Subcutaneous abdominal adipose tissue (tissue), 5 donors: ENCODE data around the gene CYTH3.

Source experiments
- H3K27ac ChIP-seq: one replicate; pipeline ENCODE4 v1.7.0; 2013; ENCODE audit warnings: low read depth, mild to moderate bottlenecking, inconsistent platforms, low read length, moderate library complexity
- H3K27me3 ChIP-seq, 5 donors: one replicate each; pipeline ENCODE4 v1.7.0; 2013; ENCODE audit warnings: low read length in 5 of 5, inconsistent platforms in 1 of 5; ENCODE audit not compliant: control insufficient read depth in 5 of 5, insufficient read depth in 4 of 5
- H3K36me3 ChIP-seq, 5 donors: one replicate each; pipeline ENCODE4 v1.7.0; 2013; ENCODE audit warnings: low read length in 5 of 5; ENCODE audit not compliant: control insufficient read depth in 5 of 5, insufficient read depth in 5 of 5
- H3K4me1 ChIP-seq, 5 donors: one replicate each; pipeline ENCODE4 v1.7.0; 2013; ENCODE audit warnings: low read length in 5 of 5, mild to moderate bottlenecking in 3 of 5, moderate library complexity in 1 of 5; ENCODE audit not compliant: control insufficient read depth in 5 of 5, insufficient read depth in 5 of 5
- H3K4me3 ChIP-seq, 5 donors: one replicate each; pipeline ENCODE4 v1.7.0; 2013; ENCODE audit warnings: low read length in 5 of 5, low read depth in 1 of 5
- H3K9ac ChIP-seq, 5 donors: one replicate each; pipeline ENCODE4 v1.7.0; 2013; ENCODE audit warnings: low read length in 5 of 5, mild to moderate bottlenecking in 4 of 5, moderate library complexity in 3 of 5
- H3K9me3 ChIP-seq, 5 donors: one replicate each; pipeline ENCODE4 v1.7.0; 2013; ENCODE audit warnings: low read length in 5 of 5; ENCODE audit not compliant: control insufficient read depth in 5 of 5
- donor health status: healthy.
- donor health status: healthy.
- donor health status: healthy.
- donor health status: healthy.
- donor health status: healthy.

Gene CYTH3

DNA sequence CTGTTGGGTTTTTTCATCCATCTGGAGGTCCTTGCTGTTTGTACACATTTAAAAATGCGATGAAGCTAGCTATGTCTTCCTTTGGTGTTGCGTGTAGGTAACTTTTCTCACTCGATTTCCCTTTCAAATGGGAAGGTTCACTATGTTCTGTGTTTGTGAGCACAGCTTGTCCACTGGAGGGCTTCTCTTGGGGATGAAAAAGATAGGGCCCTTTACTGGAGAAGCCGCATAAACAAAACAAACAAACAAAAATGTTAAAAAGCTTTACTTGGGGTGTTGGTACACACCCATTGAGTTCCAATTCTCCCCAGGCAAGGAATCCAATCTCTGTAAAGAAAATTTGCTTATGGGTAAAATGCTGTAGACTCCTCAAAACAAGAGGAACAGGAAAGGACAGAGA lies 23.4 kb downstream of the CYTH3 start:
- Histone ChIP-seq H3K4me1 (peaks cover 0 to 26% (median 18%) of the 10 kb centered on the region in 5 donors), H3K9ac (no peak overlapping the region), H3K27ac (no peak overlapping the region), H3K27me3 (no peaks in the 10 kb centered on the region), H3K36me3 (no peaks in the 10 kb centered on the region), H3K9me3 (no peaks in the 10 kb centered on the region), H3K4me3 (no peak overlapping the region)

DNA sequence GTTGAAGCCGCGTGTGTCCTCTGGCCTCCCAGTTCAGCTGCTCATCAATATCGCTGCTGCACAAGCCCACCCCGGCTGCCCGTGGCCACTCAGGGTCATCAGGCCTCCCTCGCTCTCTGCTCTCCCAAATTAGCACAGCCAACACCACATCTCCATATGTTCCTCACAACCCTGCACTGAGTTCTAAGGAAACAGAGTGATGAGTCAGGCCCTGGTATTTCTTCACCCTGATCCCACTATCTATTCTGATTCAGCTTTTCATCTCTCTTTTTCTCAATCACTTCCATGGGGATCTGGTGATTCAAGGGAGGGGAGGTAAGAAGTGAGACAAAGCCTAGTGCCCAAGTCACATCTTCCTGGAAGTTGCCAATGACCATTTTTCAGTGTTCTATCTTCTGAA lies 23.8 kb downstream of the CYTH3 start:
- Histone ChIP-seq H3K4me3 (no peak overlapping the region), H3K4me1 (peaks cover 0 to 26% (median 18%) of the 10 kb centered on the region in 5 donors), H3K27ac (no peak overlapping the region), H3K36me3 (no peaks in the 10 kb centered on the region), H3K27me3 (no peaks in the 10 kb centered on the region), H3K9ac (no peak overlapping the region), H3K9me3 (no peaks in the 10 kb centered on the region)

DNA sequence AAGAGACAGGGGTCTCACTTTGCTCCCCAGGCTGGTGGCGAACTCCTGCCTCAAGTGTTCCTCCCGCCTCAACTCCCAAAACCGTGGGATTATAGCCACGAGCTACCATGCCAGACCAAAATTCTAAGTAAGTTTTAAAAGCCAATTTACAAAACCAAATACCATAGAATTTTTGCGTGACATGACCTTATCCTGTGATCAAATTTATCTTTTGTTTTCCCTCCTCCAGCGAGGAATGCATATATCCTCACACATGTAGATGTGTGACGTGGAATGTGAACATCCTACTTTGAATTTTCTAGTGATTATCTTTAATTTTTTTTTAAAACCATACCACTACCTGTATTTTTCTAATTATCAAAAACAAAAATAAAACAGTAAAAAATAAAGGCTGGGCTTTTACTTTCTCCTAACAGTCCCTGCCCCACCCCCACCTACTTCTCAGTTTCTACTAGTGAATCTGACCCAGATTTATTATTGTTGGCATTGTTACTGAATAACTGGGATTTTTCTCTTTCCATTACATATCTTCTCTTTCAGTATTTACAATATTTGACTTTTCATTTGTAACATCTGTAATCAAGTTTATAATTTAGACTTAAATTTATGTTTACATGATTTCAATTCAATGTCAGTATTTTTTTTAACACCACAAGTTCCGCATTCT lies 26.0 kb downstream of the CYTH3 start:
- Histone ChIP-seq H3K27me3 (no peaks in the 10 kb centered on the region), H3K9ac (no peak overlapping the region), H3K27ac (no peak overlapping the region), H3K36me3 (no peaks in the 10 kb centered on the region), H3K4me3 (no peak overlapping the region), H3K4me1 (peaks cover 0 to 11% (median 7%) of the 10 kb centered on the region in 5 donors), H3K9me3 (no peaks in the 10 kb centered on the region)

DNA sequence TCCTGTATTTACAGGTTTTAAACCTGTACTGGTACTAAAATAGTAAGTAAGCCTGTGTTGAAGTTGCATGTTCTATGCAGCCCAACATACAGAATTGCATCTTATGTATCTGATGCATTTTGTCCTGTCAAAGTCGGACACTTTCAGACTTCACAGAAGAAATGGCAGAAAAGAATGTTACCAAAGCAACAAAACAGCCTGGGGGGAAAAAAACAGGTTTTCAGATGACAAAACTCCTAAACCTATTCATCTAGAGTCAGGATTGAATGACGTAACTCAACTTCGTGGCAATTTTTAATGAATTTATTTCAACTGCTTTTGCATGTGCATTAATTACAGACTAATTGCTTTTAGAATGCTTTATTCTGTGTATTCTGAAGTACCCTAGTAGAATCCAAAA lies 28.4 kb downstream of the CYTH3 start:
- no peaks in the 10 kb centered on the region for H3K36me3 ChIP-seq
- no peaks in the 10 kb centered on the region for H3K27me3 ChIP-seq
- no peaks in the 10 kb centered on the region for H3K9me3 ChIP-seq
- H3K4me1 ChIP-seq = peaks cover 0 to 11% (median 3%) of the 10 kb centered on the region in 5 donors
- no peak overlapping the region for H3K27ac ChIP-seq
- H3K4me3 ChIP-seq = no peak overlapping the region
- H3K9ac ChIP-seq = no peak overlapping the region

DNA sequence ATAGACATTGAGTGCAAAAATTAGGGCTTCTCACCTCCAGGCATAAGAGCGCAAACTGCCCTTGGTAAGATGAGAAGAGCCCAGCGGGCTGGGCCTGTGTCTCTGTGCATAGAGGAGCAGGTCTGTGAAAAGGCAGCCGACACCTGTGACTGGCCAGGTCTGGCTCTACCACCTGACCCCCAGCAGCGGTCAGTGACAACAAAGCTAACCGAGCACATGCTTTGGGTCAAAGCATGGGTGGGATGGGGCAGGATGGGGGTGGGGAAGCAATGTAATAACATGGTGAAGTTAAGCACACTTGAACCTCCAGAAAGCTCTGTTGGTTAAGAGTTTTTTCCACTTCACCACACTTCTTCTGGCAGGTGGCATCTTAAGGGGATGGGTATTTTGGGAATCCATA lies 29.3 kb downstream of the CYTH3 start:
- H3K27ac ChIP-seq = no peak overlapping the region
- no peak overlapping the region for H3K9ac ChIP-seq
- peaks cover 0 to 11% (median 0%) of the 10 kb centered on the region in 5 donors for H3K4me1 ChIP-seq
- H3K36me3 ChIP-seq = no peaks in the 10 kb centered on the region
- no peak overlapping the region for H3K4me3 ChIP-seq
- no peaks in the 10 kb centered on the region for H3K9me3 ChIP-seq
- no peaks in the 10 kb centered on the region for H3K27me3 ChIP-seq

DNA sequence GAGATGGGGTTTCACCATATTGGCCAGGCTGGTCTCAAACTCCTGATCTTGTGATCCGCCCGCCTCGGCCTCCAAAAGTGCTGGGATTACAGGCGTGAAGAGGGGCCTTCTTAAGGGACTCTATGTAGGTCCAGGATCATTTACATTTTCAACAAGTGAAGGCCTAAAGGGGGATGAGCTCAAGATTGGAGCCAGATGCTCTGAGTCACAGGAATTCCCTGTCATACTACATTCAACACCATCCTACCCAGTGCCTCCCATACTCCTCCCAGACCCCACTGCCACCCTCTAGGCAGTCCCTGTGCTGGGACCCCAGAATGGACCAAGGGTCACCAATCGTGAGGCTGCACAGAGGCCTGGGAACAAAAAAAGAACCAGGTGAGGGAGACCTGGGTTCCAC lies 29.9 kb downstream of the CYTH3 start:
- Histone ChIP-seq H3K9me3 (no peaks in the 10 kb centered on the region), H3K4me1 (peaks cover 0 to 11% (median 0%) of the 10 kb centered on the region in 5 donors), H3K9ac (no peak overlapping the region), H3K4me3 (no peak overlapping the region), H3K36me3 (no peaks in the 10 kb centered on the region), H3K27ac (no peak overlapping the region), H3K27me3 (no peaks in the 10 kb centered on the region)

DNA sequence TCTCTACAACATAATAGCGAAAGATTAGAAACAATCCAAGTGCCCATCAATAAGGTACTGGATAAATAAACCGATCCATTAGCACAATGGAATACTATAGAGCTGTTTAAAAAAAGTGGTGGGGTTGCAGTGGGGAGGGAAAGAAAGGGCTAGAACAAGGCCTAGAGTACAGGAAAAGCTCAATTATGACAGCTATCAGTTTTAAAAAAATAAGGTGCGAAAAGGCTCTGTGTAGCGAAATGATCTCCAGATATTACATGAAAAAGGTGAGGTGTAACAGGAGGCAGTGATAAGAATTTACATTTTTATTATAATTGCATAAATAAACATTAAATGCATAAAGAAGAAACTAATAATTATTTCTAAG lies 30.8 kb downstream of the CYTH3 start:
- Histone ChIP-seq H3K4me3 (no peak overlapping the region), H3K36me3 (no peaks in the 10 kb centered on the region), H3K4me1 (peaks cover 0 to 6% (median 0%) of the 10 kb centered on the region in 5 donors), H3K9me3 (no peaks in the 10 kb centered on the region), H3K27me3 (no peaks in the 10 kb centered on the region), H3K27ac (no peak overlapping the region), H3K9ac (no peak overlapping the region)

DNA sequence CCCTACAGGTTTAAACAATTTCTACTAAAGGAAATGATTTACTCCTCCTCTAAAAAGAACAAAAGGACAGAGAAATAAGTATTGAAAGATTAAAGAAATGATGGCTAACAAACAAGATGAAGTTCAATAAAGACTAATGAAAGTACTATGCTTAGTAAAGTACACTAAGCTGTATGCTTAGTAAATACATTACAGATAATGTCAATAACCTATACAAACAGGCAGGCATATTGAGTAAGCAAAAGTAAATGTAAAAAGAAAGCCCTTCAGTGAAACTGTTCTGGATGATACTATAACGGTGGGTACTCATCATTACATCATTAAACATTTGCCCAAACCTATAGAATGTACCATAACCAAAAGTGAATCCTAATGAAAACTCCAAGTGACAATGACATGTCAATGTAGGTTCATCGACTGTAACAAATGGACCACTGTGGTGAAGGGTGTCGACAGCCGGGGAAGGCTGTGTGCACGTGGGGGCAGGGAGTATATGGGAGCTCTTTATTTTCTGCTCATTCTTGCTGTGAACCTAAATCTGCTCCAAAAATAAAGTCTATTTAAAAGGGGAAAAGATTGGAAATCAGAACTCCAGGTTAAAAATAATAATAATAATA lies 34.0 kb downstream of the CYTH3 start:
- H3K27ac ChIP-seq = no peak overlapping the region
- no peak overlapping the region for H3K4me3 ChIP-seq
- no peaks in the 10 kb centered on the region for H3K36me3 ChIP-seq
- H3K9ac ChIP-seq = no peak overlapping the region
- peaks cover 0 to 13% (median 0%) of the 10 kb centered on the region in 5 donors for H3K4me1 ChIP-seq
- no peaks in the 10 kb centered on the region for H3K27me3 ChIP-seq
- H3K9me3 ChIP-seq = no peaks in the 10 kb centered on the region

DNA sequence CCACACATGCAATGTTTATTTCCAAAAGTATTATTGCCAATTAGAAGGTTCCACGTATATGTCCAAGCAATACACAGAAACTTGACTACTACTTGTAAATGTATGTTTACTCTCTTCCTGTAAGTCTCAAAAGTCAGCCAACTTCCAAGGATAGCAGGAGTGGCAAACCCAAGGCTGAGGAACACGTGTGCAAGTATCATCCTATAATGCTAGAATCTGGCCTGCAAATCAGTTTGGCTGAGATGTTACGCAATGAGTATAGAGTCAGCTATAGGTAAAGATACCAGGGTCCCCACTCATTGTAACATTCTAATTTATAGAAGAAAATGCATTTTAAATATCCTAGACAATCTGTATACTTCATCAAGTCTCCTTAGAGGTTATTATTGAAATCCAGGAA lies 34.7 kb downstream of the CYTH3 start:
- H3K27me3 ChIP-seq = no peaks in the 10 kb centered on the region
- no peak overlapping the region for H3K4me3 ChIP-seq
- H3K9ac ChIP-seq = no peak overlapping the region
- H3K9me3 ChIP-seq = no peaks in the 10 kb centered on the region
- H3K27ac ChIP-seq = no peak overlapping the region
- peaks cover 0 to 19% (median 6%) of the 10 kb centered on the region in 5 donors for H3K4me1 ChIP-seq
- H3K36me3 ChIP-seq = no peaks in the 10 kb centered on the region

DNA sequence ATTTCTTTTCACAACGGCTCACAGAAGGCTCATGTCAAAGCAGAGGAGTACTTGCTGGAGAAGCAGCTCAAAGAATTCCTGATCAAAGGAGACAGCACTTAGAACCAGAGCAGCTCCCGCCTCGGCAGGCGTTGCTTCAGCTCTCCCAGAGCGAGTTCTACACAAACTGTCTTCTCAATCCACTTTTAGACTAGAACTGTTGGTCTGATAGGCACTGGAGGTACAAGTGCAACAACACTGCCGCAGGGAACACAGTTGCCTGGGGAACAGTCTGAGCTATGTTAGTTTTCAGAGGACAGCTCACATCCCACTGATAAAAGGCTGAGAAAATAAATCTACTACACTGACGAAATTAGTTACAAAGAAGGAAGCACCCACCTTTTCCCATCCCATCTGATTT lies 35.4 kb downstream of the CYTH3 start:
- no peaks in the 10 kb centered on the region for H3K36me3 ChIP-seq
- H3K4me1 ChIP-seq = peaks cover 3 to 26% (median 14%) of the 10 kb centered on the region in 5 donors
- H3K27ac ChIP-seq = no peak overlapping the region
- H3K4me3 ChIP-seq = no peak overlapping the region
- H3K9me3 ChIP-seq = no peaks in the 10 kb centered on the region
- no peak overlapping the region for H3K9ac ChIP-seq
- no peaks in the 10 kb centered on the region for H3K27me3 ChIP-seq
